Activated T-helper 1 cell treated with anti-CD3 and anti-CD28 coated beads, Interleukin-2, amount 50 U/mL, for 16 hours (primary cell): ENCODE results near the gene THUMPD3.
A peak's percentile ranks its signal among the peaks of the same experiment; 100 is the strongest.

Experiments
- DNase-seq, 2 donors: peaks; one replicate each; pipeline ENCODE4 v3.0.0-alpha.2; 2020; ENCODE audit warnings: low read depth in 1 of 2, low spot score in 1 of 2

Gene THUMPD3

GRCh38 chr3:9362731-9363530, at the start of gene THUMPD3:
Gene THUMPD3, plus strand, starts transcription at chr3:9363054. Its CDS starts 2,015 bp downstream, at chr3:9365069.
- peak; percentile 79 to 87 for DNase-seq

GRCh38 chr3:9314796-9315195, 48.1 kb upstream of the THUMPD3 start:
- DNase-seq = no peak

- no peak for DNase-seq
Measured at GRCh38 chr3:9316881-9317361, 45.9 kb upstream of the THUMPD3 start.

GRCh38 chr3:9322780-9323179, 40.1 kb upstream of the THUMPD3 start:
- DNase-seq = no peak

- DNase-seq = no peak
Measured at GRCh38 chr3:9324944-9325343, 37.9 kb upstream of the THUMPD3 start.

GRCh38 chr3:9327578-9327977, 35.3 kb upstream of the THUMPD3 start:
- no peak for DNase-seq

- no peak for DNase-seq
Measured at GRCh38 chr3:9330166-9330703, 32.6 kb upstream of the THUMPD3 start.

- no peak for DNase-seq
Measured at GRCh38 chr3:9331171-9331570, 31.7 kb upstream of the THUMPD3 start.

- no peak for DNase-seq
Measured at GRCh38 chr3:9332250-9333030, 30.4 kb upstream of the THUMPD3 start.

GRCh38 chr3:9339761-9340471, 22.9 kb upstream of the THUMPD3 start:
- no peak for DNase-seq

- DNase-seq = no peak
Measured at GRCh38 chr3:9340472-9340902, 22.4 kb upstream of the THUMPD3 start.

- DNase-seq = no peak
Measured at GRCh38 chr3:9342696-9343095, 20.2 kb upstream of the THUMPD3 start.

- no peak for DNase-seq
Measured at GRCh38 chr3:9343115-9343514, 19.7 kb upstream of the THUMPD3 start.

GRCh38 chr3:9345041-9345440, 17.8 kb upstream of the THUMPD3 start:
- no peak for DNase-seq

- no peak for DNase-seq
Measured at GRCh38 chr3:9346141-9346540, 16.7 kb upstream of the THUMPD3 start.

- DNase-seq = no peak
Measured at GRCh38 chr3:9347081-9347480, 15.8 kb upstream of the THUMPD3 start.

- no peak for DNase-seq
Measured at GRCh38 chr3:9347887-9348286, 15.0 kb upstream of the THUMPD3 start.

- DNase-seq = no peak
Measured at GRCh38 chr3:9349321-9350117, 13.3 kb upstream of the THUMPD3 start.

GRCh38 chr3:9351709-9352126, 11.1 kb upstream of the THUMPD3 start:
- DNase-seq = no peak
